AG04450 (cell line): ENCODE data around the gene ZNF236. TPM values are rescaled to one million over a fixed set of nuclear protein-coding genes. Genes with fewer than 3 reads are reported as not detected.
"Not testable (repeated sequence)": the region's sequence is repeated elsewhere in the genome, so short reads cannot be mapped to it uniquely, and the experiment has no call there.

Experiments
- CTCF ChIA-PET: fragments of 300-600, 350-600 bp; formaldehyde crosslinking; extraction: SDS; loops from one replicate; lab custom pipeline; 2022; ENCODE audit warnings: antibody characterized with exemption, inconsistent platforms; lab: Charles Lee
- POLR2A ChIA-PET: fragments of 350-600 bp; formaldehyde crosslinking; extraction: SDS; loops from one replicate; lab custom pipeline; 2021; ENCODE audit warnings: antibody characterized with exemption, inconsistent platforms; lab: Yijun Ruan, JAX
- DNase-seq: peaks from one replicate; pipeline ENCODE4 v3.0.0-alpha.2; 2011; ENCODE audit warnings: low read depth, low spot score
- H3K27ac ChIP-seq: one replicate; pipeline ENCODE4 v1.5.1; 2012; ENCODE audit warnings: low read depth, low read length, control low read depth
- H3K27me3 ChIP-seq: one replicate; pipeline ENCODE4 v1.6.0; 2012; ENCODE audit warnings: low read length; ENCODE audit not compliant: control insufficient read depth, insufficient read depth
- H3K4me3 ChIP-seq: 2 replicates; pipeline ENCODE4 v1.5.1; 2011; ENCODE audit warnings: mild to moderate bottlenecking, low read depth, low read length, control low read depth
- H3K9me3 ChIP-seq: 2 replicates; pipeline ENCODE4 v1.5.1; 2012; ENCODE audit warnings: low read length; ENCODE audit not compliant: control insufficient read depth, insufficient read depth
- CTCF ChIP-seq: IDR thresholded peaks from 2 replicates; pipeline ENCODE4 v1.5.1; 2011; ENCODE audit warnings: low read depth, low read length, control low read depth, inconsistent platforms
- polyA plus RNA-seq: library from polyadenylated mRNA; depleted of rRNA; stranded (reverse); fragments of >200 nt; gene quantifications from 2 replicates; pipeline ENCODE4 v1.2.3, GENCODE V29; 2011

The ZNF236 gene
- polyA plus RNA-seq, 1 experiment, result 5.3 TPM

DNA sequence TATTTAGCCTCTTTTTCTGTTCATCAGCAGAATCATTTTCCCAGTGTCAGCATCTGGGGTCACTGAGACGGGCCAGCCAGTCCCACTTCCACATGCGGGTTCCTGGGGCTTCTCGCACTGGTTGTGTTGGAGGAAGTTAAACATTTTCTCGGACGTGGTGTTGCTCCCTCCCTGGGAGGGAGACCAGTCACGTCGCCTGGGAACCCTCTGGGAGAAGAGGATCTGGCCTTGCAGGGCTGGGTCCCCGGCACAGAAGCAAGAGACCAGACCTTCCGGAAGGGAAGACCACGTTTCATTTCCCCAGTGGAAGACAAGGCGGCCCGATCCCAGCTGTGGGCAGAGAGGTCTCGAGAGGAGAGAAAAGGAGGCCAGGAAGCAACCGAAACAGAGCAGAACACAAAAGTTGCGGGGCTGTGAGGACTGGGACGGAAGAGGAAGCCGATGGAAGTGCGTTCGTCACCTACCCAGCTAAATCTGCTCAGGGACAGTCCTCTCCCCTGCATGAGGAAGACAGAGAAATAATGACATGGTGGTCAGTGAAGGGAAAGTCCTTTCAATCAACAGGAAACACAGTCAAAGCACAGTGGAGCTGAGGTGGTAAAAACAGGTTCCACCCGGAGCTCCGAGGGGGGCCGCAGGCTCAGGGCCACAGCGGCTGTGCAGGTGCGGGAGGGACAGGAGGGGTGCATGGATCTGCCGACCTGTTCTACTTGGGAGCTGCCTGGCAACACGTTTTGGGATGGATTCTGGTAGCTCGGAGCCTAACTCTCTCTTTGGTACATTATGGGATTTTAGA is 165.9 kb downstream of the ZNF236 start:
- Histone ChIP-seq H3K27ac (no peak overlapping the region), H3K9me3 (peaks cover 5% of the 10 kb centered on the region; the same call in 1 of the 2 replicates), H3K27me3 (peaks cover 20% of the 10 kb centered on the region), H3K4me3 (no peak overlapping the region)
- ChIA-PET CTCF (interaction anchor here (1.3 kb wide), 1 partner anchor 13 kb away, joined by 3 read pairs; no protein-coding TSS in a partner anchor), POLR2A (no interaction called here)
- TF ChIP-seq CTCF, result no peak
- no peak for DNase-seq

- Histone ChIP-seq H3K27ac (no peak overlapping the region), H3K9me3 (peaks cover 5% of the 10 kb centered on the region; the same call in 1 of the 2 replicates), H3K4me3 (no peak overlapping the region), H3K27me3 (peaks cover 25% of the 10 kb centered on the region)
- no peak for DNase-seq
- ChIA-PET POLR2A (no interaction called here), CTCF (interaction anchor here (1.3 kb wide), 1 partner anchor 12 kb away, joined by 3 read pairs; no protein-coding TSS in a partner anchor)
- TF ChIP-seq CTCF, result no peak
Measured at GRCh38 chr18:76988827-76989646, 166.7 kb downstream of the ZNF236 start.

DNA sequence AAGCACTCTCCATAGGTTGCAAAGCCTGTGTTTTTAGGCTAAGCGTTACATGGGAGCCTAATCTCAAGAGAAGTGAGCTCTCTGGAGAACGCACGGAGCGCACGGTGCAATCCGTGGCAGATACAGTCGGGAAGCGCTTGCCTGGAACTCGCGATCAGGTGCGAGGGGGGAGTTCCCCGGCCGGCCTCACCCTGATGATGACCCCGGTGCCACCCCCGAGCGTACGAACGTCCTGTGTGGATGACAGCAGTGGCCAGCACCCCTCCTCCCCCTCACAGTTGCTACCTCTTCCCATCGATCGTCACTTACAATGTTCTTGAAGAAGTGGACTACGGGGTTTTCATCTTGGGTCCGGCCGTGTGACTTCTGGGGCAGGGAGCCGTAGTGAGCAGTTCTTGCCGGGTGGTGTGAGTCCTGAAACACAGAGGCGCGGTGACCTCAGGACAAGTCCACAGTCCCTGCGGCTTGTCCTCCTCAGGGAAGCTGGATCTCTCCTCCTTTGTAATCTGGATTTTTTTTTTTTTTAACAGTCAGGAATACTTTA is 167.4 kb downstream of the ZNF236 start:
- no peak overlapping the region for H3K27ac ChIP-seq
- H3K4me3 ChIP-seq, result no peak overlapping the region
- POLR2A ChIA-PET, result no interaction called here
- peaks cover 25% of the 10 kb centered on the region for H3K27me3 ChIP-seq
- CTCF ChIA-PET, result interaction anchor here (1.3 kb wide), 1 partner anchor 11 kb away, joined by 3 read pairs; no protein-coding TSS in a partner anchor
- peaks cover 5% of the 10 kb centered on the region; the same call in 1 of the 2 replicates for H3K9me3 ChIP-seq
- no peak for TF ChIP-seq CTCF
- DNase-seq, result no peak

DNA sequence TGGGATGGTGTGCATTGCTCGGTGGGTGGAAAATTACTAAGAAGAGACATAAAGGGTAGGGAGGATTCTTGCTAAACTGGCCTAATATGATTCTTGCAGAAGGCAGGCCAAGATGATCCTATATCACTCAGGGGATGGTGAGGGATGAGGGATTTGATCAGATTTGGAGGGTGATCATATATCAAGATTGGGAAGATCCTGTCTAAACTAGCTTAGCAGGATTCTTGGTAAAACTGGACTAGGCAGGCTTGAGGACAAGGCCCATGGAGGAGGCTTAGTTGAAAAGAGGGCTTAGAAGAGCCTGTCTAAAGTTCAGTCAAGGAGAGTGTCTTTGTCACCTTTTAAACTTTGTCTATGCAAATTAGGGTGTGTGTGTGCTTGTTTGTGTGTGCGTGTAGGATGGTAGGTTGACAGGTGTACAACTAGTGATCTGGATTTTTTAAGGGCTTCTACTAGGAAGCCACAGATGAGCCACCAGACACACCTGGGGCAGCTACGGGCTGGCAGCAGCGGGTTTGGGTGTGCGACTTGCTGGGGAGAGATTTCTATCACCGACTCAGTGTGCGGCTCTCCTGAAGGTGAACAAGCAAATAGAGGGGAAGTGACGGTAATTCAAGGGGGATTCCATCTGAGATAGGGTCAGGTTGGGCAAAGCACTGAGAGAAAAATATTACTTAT is 168.1 kb downstream of the ZNF236 start:
- H3K27ac ChIP-seq, H3K4me3 ChIP-seq, POLR2A ChIA-PET, DNase-seq, H3K9me3 ChIP-seq: not testable (repeated sequence)
- peaks cover 28% of the 10 kb centered on the region for H3K27me3 ChIP-seq
- CTCF ChIA-PET, result interaction anchor here (1.5 kb wide), 1 partner anchor 10 kb away, joined by 7 read pairs; no protein-coding TSS in a partner anchor
